H1 (cell line): ENCODE data around the gene HSPA1B. TPM values are rescaled to one million over a fixed set of nuclear protein-coding genes. Genes with fewer than 3 reads are reported as not detected.
"Not testable (repeated sequence)": the region's sequence is repeated elsewhere in the genome, so short reads cannot be mapped to it uniquely, and the experiment has no call there.

ENCODE experiments used
- CTCF ChIA-PET: fragments of 300-600 bp; sonication (Branson Sonifier 250); formaldehyde crosslinking; loops from one replicate; lab custom pipeline; 2021; ENCODE audit not compliant: partially characterized antibody; lab: Charles Lee
- POLR2A ChIA-PET: fragments of 300-600 bp; sonication (Branson Sonifier 250); formaldehyde crosslinking; loops from one replicate; lab custom pipeline; 2021; ENCODE audit warnings: inconsistent platforms; ENCODE audit not compliant: partially characterized antibody; lab: Charles Lee
- DNase-seq, 2 experiments: peaks; one replicate each; pipeline versions ENCODE4 v3.0.0 to v3.0.0-alpha.2; 2010 to 2022; ENCODE audit warnings: low spot score in 2 of 2, low read depth in 1 of 2, mixed read lengths in 1 of 2
- FAIRE-seq: peaks from 2 replicates; lab custom pipeline; 2011; peaks lifted over from hg19 to GRCh38; lab: Jason Lieb, UNC
- H2AFZ ChIP-seq: 2 replicates; pipeline ENCODE4 v1.8.1; 2012; ENCODE audit warnings: low read length, inconsistent platforms
- H2AK5ac ChIP-seq: 2 replicates; pipeline ENCODE4 v1.6.1; 2013; ENCODE audit warnings: low read depth, low read length
- H2BK120ac ChIP-seq: replicated peaks from 2 replicates; pipeline ENCODE3; 2013; ENCODE audit warnings: low read depth, low read length, inconsistent platforms
- H2BK12ac ChIP-seq: 2 replicates; pipeline ENCODE4 v1.6.1; 2013; ENCODE audit warnings: low read depth, low read length
- H2BK15ac ChIP-seq: 2 replicates; pipeline ENCODE4 v1.6.1; 2013; ENCODE audit warnings: low read length
- H2BK20ac ChIP-seq: 2 replicates; pipeline ENCODE4 v1.6.1; 2013; ENCODE audit warnings: low read length
- H2BK5ac ChIP-seq: 2 replicates; pipeline ENCODE4 v1.6.1; 2013; ENCODE audit warnings: low read depth, low read length
- H3K14ac ChIP-seq: 2 replicates; pipeline ENCODE4 v1.6.1; 2013; ENCODE audit warnings: inconsistent platforms; ENCODE audit not compliant: insufficient read length
- H3K18ac ChIP-seq: 2 replicates; pipeline ENCODE4 v1.6.1; 2013; ENCODE audit warnings: low read length; ENCODE audit errors: extremely low read depth
- H3K23ac ChIP-seq: 2 replicates; pipeline ENCODE4 v1.6.1; 2013; ENCODE audit warnings: inconsistent platforms; ENCODE audit not compliant: insufficient read length
- H3K23me2 ChIP-seq: 2 replicates; pipeline ENCODE4 v1.6.1; 2013; ENCODE audit warnings: low read depth, low read length
- H3K27ac ChIP-seq: 2 replicates; pipeline ENCODE4 v1.6.1; 2011; ENCODE audit warnings: low read depth, low read length, inconsistent platforms
- H3K27me3 ChIP-seq, 4 experiments: replicated peaks in 1 of 4; 1 replicate in 1 of 4; 2 replicates in 3 of 4; pipeline versions ENCODE4 v1.6.1 to v1.8.1; 2011 to 2013; ENCODE audit warnings: low read length in 3 of 4, mild to moderate bottlenecking in 3 of 4, inconsistent platforms in 2 of 4, mixed read lengths in 2 of 4, moderate library complexity in 1 of 4; ENCODE audit not compliant: control insufficient read depth in 3 of 4, insufficient read depth in 3 of 4; ENCODE audit errors: extremely low read depth in 1 of 4
- H3K36me3 ChIP-seq, 4 experiments: 2 replicates each; pipeline versions ENCODE4 v1.6.1 to v1.8.1; 2011 to 2013; ENCODE audit warnings: mild to moderate bottlenecking in 4 of 4, low read length in 3 of 4, moderate library complexity in 2 of 4, control low read depth in 1 of 4, inconsistent platforms in 1 of 4; ENCODE audit not compliant: insufficient read depth in 4 of 4, control insufficient read depth in 2 of 4
- H3K4ac ChIP-seq: replicated peaks from 2 replicates; pipeline ENCODE3; 2013; ENCODE audit warnings: low read length, low read depth, mixed read lengths, inconsistent platforms; ENCODE audit not compliant: insufficient read length
- H3K4me1 ChIP-seq, 4 experiments: replicated peaks in 1 of 4; 1 replicate in 1 of 4; 2 replicates in 3 of 4; pipeline versions ENCODE4 v1.6.1 to v1.8.1; 2011 to 2013; ENCODE audit warnings: low read length in 3 of 4, inconsistent platforms in 2 of 4, mixed read lengths in 1 of 4; ENCODE audit not compliant: insufficient read depth in 4 of 4, control insufficient read depth in 3 of 4
- H3K4me2 ChIP-seq, 2 experiments: 2 replicates each; pipeline versions ENCODE4 v1.6.1 to v1.8.1; 2011 to 2013; ENCODE audit warnings: low read depth in 2 of 2, low read length in 2 of 2, control low read depth in 1 of 2, inconsistent platforms in 1 of 2, mild to moderate bottlenecking in 1 of 2; ENCODE audit not compliant: insufficient read depth in 1 of 2
- H3K4me3 ChIP-seq, 4 experiments: fragments of 200-600, 300-600 bp in 1 of 4; sonication (generic), shearing (Covaris generic), sonication (Bioruptor Twin) in 1 of 4; 2 replicates each; pipeline versions ENCODE4 v1.5.1 to v1.8.1; 2011 to 2016; ENCODE audit warnings: low read length in 4 of 4, low read depth in 3 of 4, control low read depth in 2 of 4, inconsistent platforms in 2 of 4, mild to moderate bottlenecking in 2 of 4, mixed read lengths in 1 of 4, moderate library complexity in 1 of 4; ENCODE audit not compliant: insufficient read depth in 2 of 4; ENCODE audit errors: extremely low read depth in 1 of 4
- H3K56ac ChIP-seq: replicated peaks from 2 replicates; pipeline ENCODE3; 2013; ENCODE audit warnings: low read depth, mild to moderate bottlenecking, mixed read lengths, low read length, inconsistent platforms; ENCODE audit not compliant: insufficient read length
- H3K79me1 ChIP-seq: 2 replicates; pipeline ENCODE4 v1.6.1; 2013; ENCODE audit warnings: low read depth, low read length, control low read depth
- H3K79me2 ChIP-seq, 2 experiments: 2 replicates each; pipeline versions ENCODE4 v1.6.1 to v1.8.1; 2012 to 2013; ENCODE audit warnings: low read length in 2 of 2, mild to moderate bottlenecking in 2 of 2, inconsistent platforms in 1 of 2; ENCODE audit not compliant: insufficient read depth in 2 of 2, control insufficient read depth in 1 of 2
- H3K9ac ChIP-seq, 4 experiments: replicated peaks in 1 of 4; 1 replicate in 1 of 4; 2 replicates in 3 of 4; pipeline versions ENCODE4 v1.6.1 to v1.8.1; 2011 to 2013; ENCODE audit warnings: low read depth in 3 of 4, low read length in 3 of 4, control low read depth in 2 of 4, mild to moderate bottlenecking in 2 of 4, moderate library complexity in 2 of 4, inconsistent platforms in 1 of 4; ENCODE audit errors: extremely low read depth in 1 of 4
- H3K9me3 ChIP-seq, 2 experiments: 2 replicates each; pipeline versions ENCODE4 v1.6.1 to v1.8.1; 2012 to 2013; ENCODE audit warnings: mild to moderate bottlenecking in 2 of 2, moderate library complexity in 2 of 2, control low read depth in 1 of 2, inconsistent platforms in 1 of 2, low read depth in 1 of 2, low read length in 1 of 2, mixed read lengths in 1 of 2; ENCODE audit not compliant: insufficient read depth in 2 of 2
- H4K20me1 ChIP-seq, 2 experiments: replicated peaks in 1 of 2; 2 replicates each; pipeline versions ENCODE3 to v1.8.1; 2011 to 2013; ENCODE audit warnings: inconsistent platforms in 2 of 2, low read length in 2 of 2, mild to moderate bottlenecking in 1 of 2; ENCODE audit not compliant: insufficient read depth in 2 of 2, control insufficient read depth in 1 of 2
- H4K5ac ChIP-seq: 2 replicates; pipeline ENCODE4 v1.6.1; 2013; ENCODE audit warnings: low read length, low read depth, mixed read lengths, inconsistent platforms; ENCODE audit not compliant: insufficient read length
- H4K8ac ChIP-seq: 2 replicates; pipeline ENCODE4 v1.8.0; 2013; ENCODE audit warnings: mild to moderate bottlenecking, moderate library complexity, low read length, inconsistent platforms; ENCODE audit not compliant: insufficient read depth; ENCODE audit errors: extremely low read depth
- H4K91ac ChIP-seq: replicated peaks from 2 replicates; pipeline ENCODE3; 2013; ENCODE audit warnings: low read length, mixed read lengths, inconsistent platforms; ENCODE audit not compliant: insufficient read length
- POLR2A ChIP-seq, 2 experiments: IDR thresholded peaks; 1 replicate in 1 of 2; 2 replicates in 1 of 2; pipeline ENCODE4 v1.6.1; 2011; ENCODE audit warnings: low read depth in 2 of 2, low read length in 2 of 2, mild to moderate bottlenecking in 2 of 2; ENCODE audit errors: control extremely low read depth in 1 of 2
- WGBS, 2 experiments: shearing (Covaris generic) in 1 of 2; methylation state at CpG; one replicate each; pipeline versions ENCODE4 v1.1.6 to v1.1.7; 2013 to 2015; ENCODE audit warnings: low lambda C conversion rate in 2 of 2, mixed read lengths in 2 of 2, inconsistent platforms in 1 of 2, low coverage in 1 of 2, missing lambda C conversion rate in 1 of 2; ENCODE audit not compliant: insufficient replicate concordance in 2 of 2, insufficient coverage in 1 of 2, insufficient read length in 1 of 2; ENCODE audit errors: extremely low coverage in 1 of 2, missing lambda C conversion rate in 1 of 2; 5-methylcytosine and 5-hydroxymethylcytosine counted together
- polyA plus RNA-seq, 7 experiments: library from polyadenylated mRNA; depleted of rRNA in 3 of 7; stranded (reverse) in 5 of 7; unstranded in 2 of 7; fragments of >200 nt in 5 of 7; fragments of 200-250 nt in 2 of 7; gene quantifications; 1 replicate in 5 of 7; 2 replicates in 1 of 7; 4 replicates in 1 of 7; pipeline versions ENCODE4 v1.2.1 to v1.2.3, GENCODE V29; 2011 to 2013; ENCODE audit warnings: missing spikeins in 2 of 7, mixed read lengths in 2 of 7
- total RNA-seq: library from RNA; stranded (reverse); fragmentation: NEBNext Ultra II Directional; extraction: Animal tissue kit (Norgen Biotek cat#: 25700); gene quantifications from 2 replicates; pipeline ENCODE4 v1.2.1, GENCODE V29; 2021

The HSPA1B gene
- total and polyA plus RNA-seq, 2 of the 8 experiments (the other 6 are each of a cell fraction or from before 2014, with no cell fraction given): 36.6 to 76.6 TPM

GRCh38 chr6:31838114-31838553 is 10.6 kb downstream of the HSPA1B start:
- Histone ChIP-seq H3K79me2 (peaks cover 17 to 37% of the 10 kb centered on the region in 2 experiments), H3K4me3 (peak overlapping the region; percentile 19 to 99 (median 84); a peak in 5 of 8 replicates), H3K27ac (0 out of 2 replicates have a peak overlapping the region, but pooled peaks have one; percentile 8), H4K20me1 (peaks cover 18 to 23% of the 10 kb centered on the region in 2 experiments), H3K36me3 (peaks cover 34 to 71% (median 48%) of the 10 kb centered on the region in 4 experiments), H3K4me2 (peak overlapping the region; percentile 84 to 99), H3K23me2 (peaks cover 15% of the 10 kb centered on the region)
- CTCF ChIA-PET: interaction anchor here (0.6 to 4.5 kb wide), 10 partner anchors 11 to 127 kb away, joined by 3 to 15 read pairs (median 5); partner anchors contain the start of gene HSPA1B
- H2AK5ac ChIP-seq, DNase-seq, FAIRE-seq, H3K56ac ChIP-seq, H3K14ac ChIP-seq, H4K91ac ChIP-seq, H4K5ac ChIP-seq, H3K18ac ChIP-seq, H2BK20ac ChIP-seq, H3K9me3 ChIP-seq, H3K79me1 ChIP-seq, H3K23ac ChIP-seq, H2BK5ac ChIP-seq, H3K27me3 ChIP-seq, H3K4me1 ChIP-seq, H2BK15ac ChIP-seq, H3K9ac ChIP-seq, H4K8ac ChIP-seq, H2AFZ ChIP-seq, H2BK12ac ChIP-seq, H3K4ac ChIP-seq, H2BK120ac ChIP-seq: not testable (repeated sequence)
- POLR2A ChIA-PET: interaction anchor here (1.0 to 11.4 kb wide), 25 partner anchors 8 to 264 kb away, joined by 3 to 189 read pairs (median 5); partner anchors contain the start of genes HSPA1A, HSPA1B, HSPA1L and LSM2
- 88% methylated on average over 9 of the region's 9 CpGs; no CpG with 5 or more reads in 1 of the 2 experiments for WGBS, 2 experiments
- peak in 1 of 2 experiments; percentile 18; a peak in 1 of 3 replicates for TF ChIP-seq POLR2A (IDR thresholded peaks at IDR 0.05; ENCODE audit: control extremely low read depth in 1 of 2, low read depth in 2 of 2, low read length in 2 of 2)
